ENCODE measurements around the gene HILPDA. TPM values are rescaled to one million over a fixed set of nuclear protein-coding genes. Genes with fewer than 3 reads are reported as not detected.

The HILPDA gene
- total and polyA plus RNA-seq, 2 experiments from 2014 or later, result 38.5 to 57.5 TPM

GRCh38 chr7:128431754-128432153, 23.9 kb upstream of the HILPDA start:
- Histone ChIP-seq H3F3A (replicated peaks; ENCODE audit: low read depth) (no peaks in the 10 kb centered on the region), H3K4me3 (no peak overlapping the region), H3K9me2 (ENCODE audit: insufficient read depth) (no peaks in the 10 kb centered on the region), H3K27ac (ENCODE audit: low read depth) (no peak overlapping the region), H3K4me1 (ENCODE audit: insufficient read depth) (peaks cover 16% of the 10 kb centered on the region; the same call in 1 of the 2 replicates), H3K27me3 (ENCODE audit: insufficient read depth) (no peaks in the 10 kb centered on the region), H3K36me3 (ENCODE audit: insufficient read depth) (no peaks in the 10 kb centered on the region), H3K79me2 (replicated peaks; ENCODE audit: insufficient read depth) (no peaks in the 10 kb centered on the region), H2AFZ (peak overlapping the region; percentile 58; the same call in 1 of the 2 replicates), H4K20me1 (replicated peaks; ENCODE audit: insufficient read depth) (no peaks in the 10 kb centered on the region), H3K4me2 (no peak overlapping the region)
- Mint-ChIP-seq H3K4me1 (peaks cover 25% of the 10 kb centered on the region), H3K36me3 (ENCODE audit: low read depth) (no peaks in the 10 kb centered on the region), H3K9me3 (no peaks in the 10 kb centered on the region), H3K27ac (no peak overlapping the region), H3K27me3 (ENCODE audit: insufficient read depth, low read depth, poor library complexity) (no peaks in the 10 kb centered on the region), H3K4me3 (no peak overlapping the region)
- no peak for TF ChIP-seq EZH2 (IDR thresholded peaks at IDR 0.05; ENCODE audit: low read depth, unreplicated experiment)
- TF ChIP-seq JUNB (IDR thresholded peaks at IDR 0.05; ENCODE audit: unreplicated experiment), result no peak
- ATAC-seq (no peak), DNase-seq (ENCODE audit: low spot score) (no peak)

GRCh38 chr7:128434413-128435326, 21.0 kb upstream of the HILPDA start:
- no peaks in the 10 kb centered on the region for H3K9me3 Mint-ChIP-seq
- Histone ChIP-seq H3K4me2 (peak overlapping the region; percentile 17), H3F3A (replicated peaks; ENCODE audit: low read depth) (no peaks in the 10 kb centered on the region), H3K27me3 (ENCODE audit: insufficient read depth) (no peaks in the 10 kb centered on the region), H4K20me1 (replicated peaks; ENCODE audit: insufficient read depth) (no peaks in the 10 kb centered on the region), H3K4me1 (ENCODE audit: insufficient read depth) (peaks cover 16% of the 10 kb centered on the region; the same call in 1 of the 2 replicates), H2AFZ (0 out of 2 replicates have a peak overlapping the region, but pooled peaks have one; percentile 34), H3K27ac (ENCODE audit: low read depth) (no peak overlapping the region), H3K4me3 (no peak overlapping the region), H3K79me2 (replicated peaks; ENCODE audit: insufficient read depth) (no peaks in the 10 kb centered on the region), H3K9me2 (ENCODE audit: insufficient read depth) (no peaks in the 10 kb centered on the region), H3K36me3 (ENCODE audit: insufficient read depth) (no peaks in the 10 kb centered on the region)
- TF ChIP-seq POLR2AphosphoS5 (IDR thresholded peaks at IDR 0.05; ENCODE audit: low read depth), result no peak
- TF ChIP-seq STAT1 (IDR thresholded peaks at IDR 0.05; ENCODE audit: unreplicated experiment), result no peak
- TF ChIP-seq EZH2 (IDR thresholded peaks at IDR 0.05; ENCODE audit: low read depth, unreplicated experiment), result no peak
- TF ChIP-seq ZNF462 (CRISPR knock-in tag; IDR thresholded peaks at IDR 0.05), result no peak
- TF ChIP-seq ETS1 (IDR thresholded peaks at IDR 0.05), result no peak
- TF ChIP-seq EZH2phosphoT487 (IDR thresholded peaks at IDR 0.05; ENCODE audit: unreplicated experiment), result no peak
- TF ChIP-seq JUNB (IDR thresholded peaks at IDR 0.05; ENCODE audit: unreplicated experiment), result no peak
- ATAC-seq (no peak; the same call in 2 of the 3 replicates), DNase-seq (ENCODE audit: low spot score) (no peak)
- no peak overlapping the region for H3K27ac Mint-ChIP-seq
- H3K27me3 Mint-ChIP-seq (ENCODE audit: insufficient read depth, low read depth, poor library complexity), result no peaks in the 10 kb centered on the region
- H3K36me3 Mint-ChIP-seq (ENCODE audit: low read depth), result no peaks in the 10 kb centered on the region
- H3K4me1 Mint-ChIP-seq, result peaks cover 25% of the 10 kb centered on the region
- H3K4me3 Mint-ChIP-seq, result no peak overlapping the region
